Tibial nerve (tissue), 4 donors: ENCODE results near the gene HEG1.

Source experiments
- CTCF ChIP-seq, 5 experiments: fragments of 200-600 bp in 3 of 5; fragments of 450-650 bp in 2 of 5; sonication (generic) in 3 of 5; IDR thresholded peaks; one replicate each; pipeline ENCODE4 v1.5.1; 2016 to 2019; ENCODE audit warnings: antibody characterized with exemption in 5 of 5, mild to moderate bottlenecking in 3 of 5, moderate library complexity in 2 of 5
- EP300 ChIP-seq, 2 donors: sonication (generic); formaldehyde crosslinking; IDR thresholded peaks; one replicate each; pipeline ENCODE4 v1.6.1; 2017; ENCODE audit warnings: antibody characterized with exemption in 2 of 2, mild to moderate bottlenecking in 1 of 2

GRCh38 chr3:124916837-124917409 is 138.9 kb downstream of the HEG1 start:
- TF ChIP-seq CTCF (IDR thresholded peaks at IDR 0.05) (no peak), EP300 (IDR thresholded peaks at IDR 0.05) (no peak)
